Thyroid gland (tissue), 4 donors: ENCODE results near the gene RSPH4A. TPM values are rescaled to one million over a fixed set of nuclear protein-coding genes. Genes with fewer than 3 reads are reported as not detected.

Experiments
- DNase-seq, 2 donors: peaks; one replicate each; pipeline ENCODE4 v3.0.0-alpha.2; 2019
- H3K27ac ChIP-seq, 3 donors: fragments of 200-600 bp; sonication (generic); 1 replicate in 2 of 3; 2 replicates in 1 of 3; pipeline ENCODE4 v1.5.1; 2016 to 2019; ENCODE audit warnings: mild to moderate bottlenecking in 1 of 3, moderate library complexity in 1 of 3
- H3K27me3 ChIP-seq: fragments of 200-600 bp; sonication (generic); one replicate; pipeline ENCODE4 v1.5.1; 2019
- H3K36me3 ChIP-seq, 2 donors: fragments of 200-600 bp; sonication (generic); one replicate each; pipeline ENCODE4 v1.5.1; 2016 to 2019
- H3K4me1 ChIP-seq, 2 donors: fragments of 200-600 bp; sonication (generic); one replicate each; pipeline ENCODE4 v1.5.1; 2017 to 2019
- H3K4me3 ChIP-seq, 3 donors: fragments of 200-600 bp; sonication (generic); replicated peaks in 1 of 3; 1 replicate in 2 of 3; 2 replicates in 1 of 3; pipeline ENCODE4 v1.5.1; 2016; ENCODE audit warnings: mild to moderate bottlenecking in 1 of 3
- H3K9me3 ChIP-seq: fragments of 200-600 bp; sonication (generic); one replicate; pipeline ENCODE4 v1.5.1; 2017
- POLR2A ChIP-seq, 2 donors: fragments of 450-650 bp; IDR thresholded peaks; one replicate each; pipeline ENCODE4 v1.6.1; 2017; ENCODE audit warnings: antibody characterized with exemption in 2 of 2, mild to moderate bottlenecking in 2 of 2, moderate library complexity in 1 of 2
- WGBS, 2 donors: methylation state at CpG; one replicate each; pipeline ENCODE4 v1.1.5; 2017; 5-methylcytosine and 5-hydroxymethylcytosine counted together
- intact Hi-C: fragments of 100-400 bp; cut with DNase I; formaldehyde crosslinking; loops from one replicate; pipeline ENCODE4 v1.15.1; 2023
- total RNA-seq, 4 donors: library from RNA; depleted of rRNA; stranded (reverse); fragments of >200 nt; gene quantifications; one replicate each; pipeline ENCODE4 v1.2.3, GENCODE V29; 2016
- TF ChIP-seq, protein P1 (sequence below), 6 experiments: fragments of 200-600 bp in 3 of 6; fragments of 450-650 bp in 3 of 6; sonication (generic) in 3 of 6; IDR thresholded peaks; one replicate each; pipeline ENCODE4 v1.5.1; 2016 to 2019; ENCODE audit warnings: antibody characterized with exemption in 6 of 6, mild to moderate bottlenecking in 2 of 6, inconsistent platforms in 1 of 6, moderate library complexity in 1 of 6

The RSPH4A gene
- total RNA-seq, 4 donors from 2014 or later: 1.2 to 1.6 (median 1.4) TPM

DNA sequence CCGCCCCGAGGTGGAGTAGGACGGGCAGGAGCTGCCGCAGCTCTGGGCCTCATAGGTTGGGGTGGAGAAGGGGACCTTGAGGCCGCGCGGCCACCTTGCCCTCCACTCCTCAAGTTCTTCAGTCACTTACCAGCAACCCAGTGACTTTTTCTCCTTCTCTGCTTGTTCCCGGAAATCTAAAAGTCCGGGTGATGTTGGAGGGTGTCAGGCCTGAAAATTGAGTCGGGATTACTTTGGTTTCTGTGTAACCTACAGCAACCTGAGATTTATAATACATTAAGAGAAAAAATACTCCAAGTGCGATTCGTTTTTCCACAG is 44.6 kb upstream of the RSPH4A start:
- Histone ChIP-seq H3K36me3 (no peaks in the 10 kb centered on the region), H3K9me3 (no peaks in the 10 kb centered on the region), H3K4me1 (peaks cover 18 to 19% of the 10 kb centered on the region in 2 donors), H3K27ac (peak overlapping the region; percentile 76 to 88 (median 83)), H3K4me3 (peak overlapping the region; percentile 29 to 77 (median 71)), H3K27me3 (no peaks in the 10 kb centered on the region)
- intact Hi-C loops: no loop called here
- WGBS, 2 donors: 0% methylated on average over 12 of the region's 12 CpGs
- DNase-seq: no peak
- TF ChIP-seq, protein P1, sequence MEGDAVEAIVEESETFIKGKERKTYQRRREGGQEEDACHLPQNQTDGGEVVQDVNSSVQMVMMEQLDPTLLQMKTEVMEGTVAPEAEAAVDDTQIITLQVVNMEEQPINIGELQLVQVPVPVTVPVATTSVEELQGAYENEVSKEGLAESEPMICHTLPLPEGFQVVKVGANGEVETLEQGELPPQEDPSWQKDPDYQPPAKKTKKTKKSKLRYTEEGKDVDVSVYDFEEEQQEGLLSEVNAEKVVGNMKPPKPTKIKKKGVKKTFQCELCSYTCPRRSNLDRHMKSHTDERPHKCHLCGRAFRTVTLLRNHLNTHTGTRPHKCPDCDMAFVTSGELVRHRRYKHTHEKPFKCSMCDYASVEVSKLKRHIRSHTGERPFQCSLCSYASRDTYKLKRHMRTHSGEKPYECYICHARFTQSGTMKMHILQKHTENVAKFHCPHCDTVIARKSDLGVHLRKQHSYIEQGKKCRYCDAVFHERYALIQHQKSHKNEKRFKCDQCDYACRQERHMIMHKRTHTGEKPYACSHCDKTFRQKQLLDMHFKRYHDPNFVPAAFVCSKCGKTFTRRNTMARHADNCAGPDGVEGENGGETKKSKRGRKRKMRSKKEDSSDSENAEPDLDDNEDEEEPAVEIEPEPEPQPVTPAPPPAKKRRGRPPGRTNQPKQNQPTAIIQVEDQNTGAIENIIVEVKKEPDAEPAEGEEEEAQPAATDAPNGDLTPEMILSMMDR (IDR thresholded peaks at IDR 0.05): no peak
- TF ChIP-seq POLR2A (IDR thresholded peaks at IDR 0.05): no peak

DNA sequence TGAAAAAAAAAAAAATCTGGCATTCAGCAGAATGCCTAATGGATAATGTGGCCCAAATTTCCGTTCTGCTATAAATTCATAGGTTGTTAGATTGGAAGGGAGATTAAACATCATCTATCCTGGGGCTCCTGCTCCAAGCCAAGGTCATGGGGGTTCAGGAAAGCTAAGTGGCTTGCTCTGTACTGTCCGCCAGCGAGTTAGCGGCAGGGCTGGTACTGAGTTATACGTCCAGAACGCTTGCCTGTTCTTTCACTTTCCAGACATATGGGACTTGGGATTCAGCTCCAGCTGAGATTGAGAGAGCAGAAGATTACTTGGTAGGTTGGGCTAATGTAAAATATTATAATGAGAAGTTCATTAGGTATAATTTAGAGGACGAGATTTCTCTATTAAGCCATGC is 44.1 kb upstream of the RSPH4A start:
- no peak for TF ChIP-seq POLR2A (IDR thresholded peaks at IDR 0.05)
- TF ChIP-seq, protein P1 (IDR thresholded peaks at IDR 0.05): no peak
- WGBS, 2 donors: 6 to 8% methylated on average over 7 of the region's 7 CpGs
- no peaks in the 10 kb centered on the region for H3K9me3 ChIP-seq
- intact Hi-C loops: no loop called here
- peak; percentile 21 to 26 for DNase-seq
- H3K27ac ChIP-seq: peak overlapping the region; percentile 76 to 88 (median 83)
- H3K27me3 ChIP-seq: no peaks in the 10 kb centered on the region
- peak overlapping the region; percentile 29 to 77 (median 71) for H3K4me3 ChIP-seq
- H3K36me3 ChIP-seq: no peaks in the 10 kb centered on the region
- peaks cover 18 to 19% of the 10 kb centered on the region in 2 donors for H3K4me1 ChIP-seq

DNA sequence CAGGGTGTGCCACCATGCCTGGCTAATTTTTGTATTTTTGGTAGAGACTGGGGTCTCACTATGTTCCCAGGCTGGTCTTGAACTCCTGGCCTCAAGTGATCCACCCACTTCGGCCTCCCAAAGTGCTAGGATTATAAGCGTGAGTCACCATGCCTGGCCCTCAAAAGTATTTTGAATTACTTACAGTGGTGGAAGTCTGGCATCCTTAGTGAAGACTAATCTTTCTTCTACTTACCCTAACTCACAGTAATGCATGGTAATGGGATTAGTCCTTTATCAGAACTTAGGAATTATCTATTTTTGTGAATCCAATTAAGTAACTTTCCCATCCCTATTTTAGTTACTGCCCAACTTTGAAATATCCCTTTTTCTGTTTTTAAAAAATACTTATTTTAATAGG is 41.1 kb upstream of the RSPH4A start:
- no peaks in the 10 kb centered on the region for H3K27me3 ChIP-seq
- WGBS, 2 donors: 97 to 100% methylated on average over 2 of the region's 2 CpGs
- DNase-seq: no peak
- H3K9me3 ChIP-seq: no peaks in the 10 kb centered on the region
- H3K36me3 ChIP-seq: no peaks in the 10 kb centered on the region
- intact Hi-C loops: no loop called here
- peaks cover 15% of the 10 kb centered on the region in 2 donors for H3K4me1 ChIP-seq
- no peak for TF ChIP-seq POLR2A (IDR thresholded peaks at IDR 0.05)
- TF ChIP-seq, protein P1 (IDR thresholded peaks at IDR 0.05): no peak
- no peak overlapping the region for H3K4me3 ChIP-seq
- no peak overlapping the region for H3K27ac ChIP-seq

DNA sequence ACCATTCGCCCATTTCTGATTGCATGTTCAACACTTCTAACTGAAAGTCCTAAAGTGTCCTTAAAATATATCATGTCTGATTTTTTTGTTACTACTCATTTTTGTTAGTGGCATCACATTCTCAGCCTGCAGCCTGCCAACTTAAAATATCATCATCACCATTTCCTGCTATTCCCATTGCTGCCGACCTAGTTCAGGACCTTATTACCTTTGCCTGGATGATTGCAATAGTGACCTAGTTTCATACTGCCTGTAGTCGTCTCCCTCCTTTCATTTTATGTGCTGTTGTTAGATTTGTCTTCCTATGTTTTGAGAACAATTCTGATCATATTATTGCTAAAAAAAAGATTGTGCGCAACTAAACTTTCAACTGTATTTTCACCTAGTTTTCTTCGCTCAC is 38.8 kb upstream of the RSPH4A start:
- intact Hi-C loops: no loop called here
- Histone ChIP-seq H3K27ac (no peak overlapping the region), H3K4me1 (peaks cover 8 to 11% of the 10 kb centered on the region in 2 donors), H3K27me3 (no peaks in the 10 kb centered on the region), H3K4me3 (no peak overlapping the region), H3K9me3 (no peaks in the 10 kb centered on the region), H3K36me3 (no peaks in the 10 kb centered on the region)
- WGBS, 2 donors: 82 to 89% methylated on average over 5 of the region's 5 CpGs
- TF ChIP-seq POLR2A (IDR thresholded peaks at IDR 0.05): no peak
- TF ChIP-seq, protein P1 (IDR thresholded peaks at IDR 0.05): no peak
- DNase-seq: no peak

DNA sequence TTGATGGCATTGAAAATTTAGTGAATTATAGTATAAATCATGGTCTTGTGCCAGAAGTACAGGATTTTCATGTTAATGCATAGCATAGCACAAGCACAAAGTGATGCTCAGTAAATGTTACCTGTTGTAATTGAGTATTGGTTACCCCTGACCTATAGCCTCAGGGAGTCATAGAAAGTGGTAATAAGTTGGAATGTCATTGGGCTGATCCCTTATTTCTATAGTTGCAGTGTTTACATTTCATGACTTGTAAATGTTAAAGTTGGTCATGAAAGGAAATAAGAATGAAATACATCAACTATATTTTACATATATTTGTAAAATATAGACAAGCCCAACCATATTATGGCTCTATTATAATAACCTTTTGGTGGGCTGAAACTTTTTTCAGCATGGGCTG is 37.9 kb upstream of the RSPH4A start:
- no peaks in the 10 kb centered on the region for H3K9me3 ChIP-seq
- intact Hi-C loops: no loop called here
- no peaks in the 10 kb centered on the region for H3K36me3 ChIP-seq
- no peak for DNase-seq
- TF ChIP-seq, protein P1 (IDR thresholded peaks at IDR 0.05): no peak
- no peak for TF ChIP-seq POLR2A (IDR thresholded peaks at IDR 0.05)
- H3K27ac ChIP-seq: no peak overlapping the region
- no peaks in the 10 kb centered on the region for H3K27me3 ChIP-seq
- peaks cover 0 to 3% of the 10 kb centered on the region in 2 donors for H3K4me1 ChIP-seq
- no peak overlapping the region for H3K4me3 ChIP-seq
